GM21576 (cell line): ENCODE measurements around the gene ADAMTS16.
"Not testable (repeated sequence)": the region's sequence is repeated elsewhere in the genome, so short reads cannot be mapped to it uniquely, and the experiment has no call there.

Source experiments
- ATAC-seq: cut with Tn5 transposase; IDR thresholded peaks from one replicate; pipeline ENCODE4 v1.9.1; 2021; ENCODE audit warnings: mild to moderate bottlenecking, moderate library complexity; ENCODE audit not compliant: unreplicated experiment

ADAMTS16 gene

GRCh38 chr5:5139777-5140478, at the start of gene ADAMTS16:
Gene ADAMTS16 (plus strand): TSS chr5:5140330. CDS start chr5:5140468, 138 bp downstream.
- no peak for ATAC-seq

- ATAC-seq = no peak
Measured at GRCh38 chr5:5092149-5092548, 48.0 kb upstream of the ADAMTS16 start.

GRCh38 chr5:5100635-5101034, 39.5 kb upstream of the ADAMTS16 start:
- ATAC-seq = no peak

- no peak for ATAC-seq
Measured at GRCh38 chr5:5101676-5102075, 38.5 kb upstream of the ADAMTS16 start.

GRCh38 chr5:5103245-5103644, 36.9 kb upstream of the ADAMTS16 start:
- ATAC-seq = no peak

- no peak for ATAC-seq
Measured at GRCh38 chr5:5104550-5104949, 35.6 kb upstream of the ADAMTS16 start.

GRCh38 chr5:5105531-5105930, 34.6 kb upstream of the ADAMTS16 start:
- ATAC-seq = no peak

- no peak for ATAC-seq
Measured at GRCh38 chr5:5116956-5117355, 23.2 kb upstream of the ADAMTS16 start.

- ATAC-seq = no peak
Measured at GRCh38 chr5:5122776-5123175, 17.4 kb upstream of the ADAMTS16 start.

GRCh38 chr5:5124231-5124630, 15.9 kb upstream of the ADAMTS16 start:
- no peak for ATAC-seq

- no peak for ATAC-seq
Measured at GRCh38 chr5:5126444-5126843, 13.7 kb upstream of the ADAMTS16 start.

GRCh38 chr5:5128766-5129165, 11.4 kb upstream of the ADAMTS16 start:
- no peak for ATAC-seq

- ATAC-seq = no peak
Measured at GRCh38 chr5:5132234-5132633, 7.9 kb upstream of the ADAMTS16 start.

- ATAC-seq = no peak
Measured at GRCh38 chr5:5132693-5133295, 7.3 kb upstream of the ADAMTS16 start.

- ATAC-seq = no peak
Measured at GRCh38 chr5:5134107-5134506, 6.0 kb upstream of the ADAMTS16 start.

GRCh38 chr5:5135957-5136676, 4.0 kb upstream of the ADAMTS16 start:
- no peak for ATAC-seq

GRCh38 chr5:5137851-5138250, 2.3 kb upstream of the ADAMTS16 start:
- not testable (repeated sequence) for ATAC-seq

GRCh38 chr5:5139336-5139776, 774 bp upstream of the ADAMTS16 start:
- ATAC-seq = no peak

- ATAC-seq = no peak
Measured at GRCh38 chr5:5140479-5141338, 579 bp downstream of the ADAMTS16 start.

GRCh38 chr5:5141339-5141599, 1.1 kb downstream of the ADAMTS16 start:
- ATAC-seq = no peak
